ENCODE measurements around the gene WNT2B.

The WNT2B gene

GRCh38 chr1:112575154-112575804 lies 66.5 kb downstream of the WNT2B start:
- DNase-seq (ENCODE audit: low spot score), result no peak

GRCh38 chr1:112576240-112576639 lies 67.5 kb downstream of the WNT2B start:
- DNase-seq (ENCODE audit: low spot score), result no peak
